Stimulated activated CD4-positive, alpha-beta T cell treated with anti-CD3 and anti-CD28 coated beads, Interleukin-12 subunit alpha, Interleukin-12 subunit beta, amount 100 ng/mL, for 48 hours (primary cell): ENCODE results near the gene KLF11.

Experiments used
- DNase-seq, 3 donors: peaks; one replicate each; pipeline ENCODE4 v3.0.0-alpha.2; 2020; ENCODE audit warnings: low read depth in 2 of 3, low spot score in 1 of 3

KLF11 gene

DNA sequence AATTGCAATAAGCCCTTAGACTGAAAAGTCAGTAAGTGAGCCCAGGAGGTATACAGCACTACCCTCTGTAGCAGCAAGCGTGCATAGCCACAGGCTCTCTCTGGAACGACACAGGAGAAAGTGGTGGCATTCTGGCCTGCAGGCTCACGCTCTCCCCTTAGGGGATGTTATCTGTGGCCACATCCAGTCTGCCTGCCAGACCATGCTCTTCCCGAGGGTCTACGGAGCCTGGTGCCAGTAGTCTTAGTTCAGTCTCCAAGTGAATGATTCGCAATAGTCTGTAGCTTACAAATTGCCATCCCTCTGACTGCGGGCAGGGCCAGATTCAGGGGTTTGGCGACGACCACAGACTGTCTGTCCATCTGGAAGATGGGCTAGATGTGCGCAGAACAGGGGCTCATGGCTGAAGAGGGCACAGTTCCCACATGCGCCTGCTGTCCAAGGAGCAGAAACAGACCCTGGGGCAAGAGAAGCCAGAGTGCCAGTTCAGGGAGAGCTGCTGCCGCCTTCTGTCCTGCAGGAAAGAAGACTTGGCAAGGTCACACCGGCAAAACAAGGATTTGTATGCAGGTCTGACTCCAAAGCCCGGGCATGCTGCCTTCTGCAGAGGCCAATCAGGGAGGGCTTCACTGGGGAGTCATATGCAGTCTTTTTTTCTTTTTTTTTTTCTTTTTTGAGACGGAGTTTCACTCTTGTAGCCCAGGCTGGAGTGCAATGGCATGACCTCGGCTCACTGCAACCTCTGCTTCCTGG is 3.5 kb upstream of the KLF11 start:
- DNase-seq: no peak

DNA sequence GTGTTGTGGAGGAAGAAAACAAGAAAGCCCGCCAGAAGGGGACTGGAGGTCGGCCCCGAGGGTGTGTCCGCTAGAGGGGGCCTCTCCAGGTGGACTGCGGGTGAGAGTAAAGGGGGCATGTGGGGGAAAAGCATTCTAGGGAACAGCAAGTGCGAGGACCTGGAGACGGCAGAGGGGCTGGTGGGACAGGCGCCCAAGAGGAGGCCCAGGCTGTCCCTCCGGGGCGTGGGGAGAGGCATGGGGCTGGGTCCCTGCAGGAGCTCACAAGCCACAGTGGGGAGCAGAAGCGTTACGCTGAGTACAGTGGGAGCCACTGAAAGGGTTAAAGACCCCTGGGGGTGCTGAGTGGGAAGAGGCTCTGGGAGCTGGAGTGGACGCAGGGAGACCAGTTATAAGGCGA is 1.6 kb upstream of the KLF11 start:
- DNase-seq: no peak

DNA sequence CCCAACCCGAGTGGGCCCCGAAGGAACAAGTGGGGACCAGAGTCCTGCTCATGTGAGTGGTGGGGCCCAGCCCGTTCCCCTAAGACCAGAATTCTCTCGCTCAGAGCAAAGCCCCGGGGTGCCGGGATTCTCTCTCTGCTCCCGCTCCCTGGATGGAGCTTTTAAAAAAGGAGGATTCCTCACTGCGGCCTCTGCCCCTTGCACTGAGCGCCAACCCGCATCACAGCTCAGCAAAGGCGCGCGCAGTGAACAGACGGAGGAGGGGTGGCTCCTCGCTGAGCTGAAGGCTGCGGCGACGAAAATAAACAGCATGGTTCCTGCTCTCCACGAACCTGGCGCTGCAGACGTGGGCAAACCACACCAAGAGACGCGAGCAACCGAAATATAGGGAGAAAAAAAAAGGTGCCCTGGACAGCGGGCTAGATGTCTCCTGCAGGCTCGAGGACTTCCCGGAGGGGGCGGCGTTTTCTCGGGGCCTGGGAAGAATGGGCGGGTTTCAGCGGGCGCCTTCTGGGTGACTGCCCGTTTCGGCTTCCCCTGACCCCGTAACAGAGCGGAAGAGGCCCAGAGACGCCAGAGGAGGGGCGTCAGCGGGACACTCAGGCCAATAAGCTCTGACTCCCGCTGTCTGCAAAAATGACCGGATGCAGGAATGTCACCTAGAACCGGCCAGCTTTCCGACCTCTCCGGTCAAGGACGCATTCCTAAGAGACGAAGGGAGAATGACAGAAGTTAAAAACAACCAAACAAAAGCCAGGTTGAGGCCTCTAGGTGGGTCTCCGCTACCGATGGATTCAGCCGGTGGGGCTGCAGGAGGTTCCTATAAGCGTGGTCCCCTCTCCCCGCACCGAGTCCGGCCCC is 819 bp upstream of the KLF11 start:
- peak in 1 of 3 donors; percentile 9 for DNase-seq

DNA sequence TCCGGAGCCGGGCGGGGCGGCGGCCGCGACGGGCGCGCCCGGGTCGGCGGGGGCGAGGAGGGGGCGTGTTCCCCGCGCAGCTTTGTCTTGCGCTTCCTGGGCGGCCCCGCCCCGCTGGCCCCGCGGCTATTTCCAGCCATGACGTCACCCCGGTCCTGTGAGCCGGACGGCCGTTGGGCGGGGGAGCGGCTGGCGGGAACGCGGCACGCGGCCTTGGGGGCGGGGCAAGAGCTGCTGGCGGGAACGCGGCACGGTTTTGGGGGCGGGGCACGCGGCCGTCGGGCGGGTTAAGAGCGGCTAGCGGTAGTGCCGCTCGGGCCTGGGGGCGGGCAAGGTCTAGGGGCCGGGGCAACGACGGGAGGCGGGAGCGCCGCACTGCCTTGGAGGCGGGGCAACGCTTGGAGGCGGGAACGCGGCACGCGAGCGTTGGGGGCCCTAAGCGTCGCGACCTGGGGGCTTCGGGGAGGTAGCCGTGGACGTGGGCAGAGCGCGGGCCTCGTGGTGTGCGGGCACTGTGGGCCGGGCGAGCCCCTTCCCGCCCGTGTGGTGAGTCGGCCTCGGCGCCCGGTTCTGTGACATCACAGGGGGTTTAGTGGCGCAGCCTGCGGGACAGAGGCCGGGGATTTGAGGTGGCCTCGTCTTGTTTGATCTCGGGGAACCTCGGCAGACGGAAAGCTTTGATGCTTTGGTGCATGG is 704 bp downstream of the KLF11 start:
- peak; percentile 84 to 94 (median 85) for DNase-seq

DNA sequence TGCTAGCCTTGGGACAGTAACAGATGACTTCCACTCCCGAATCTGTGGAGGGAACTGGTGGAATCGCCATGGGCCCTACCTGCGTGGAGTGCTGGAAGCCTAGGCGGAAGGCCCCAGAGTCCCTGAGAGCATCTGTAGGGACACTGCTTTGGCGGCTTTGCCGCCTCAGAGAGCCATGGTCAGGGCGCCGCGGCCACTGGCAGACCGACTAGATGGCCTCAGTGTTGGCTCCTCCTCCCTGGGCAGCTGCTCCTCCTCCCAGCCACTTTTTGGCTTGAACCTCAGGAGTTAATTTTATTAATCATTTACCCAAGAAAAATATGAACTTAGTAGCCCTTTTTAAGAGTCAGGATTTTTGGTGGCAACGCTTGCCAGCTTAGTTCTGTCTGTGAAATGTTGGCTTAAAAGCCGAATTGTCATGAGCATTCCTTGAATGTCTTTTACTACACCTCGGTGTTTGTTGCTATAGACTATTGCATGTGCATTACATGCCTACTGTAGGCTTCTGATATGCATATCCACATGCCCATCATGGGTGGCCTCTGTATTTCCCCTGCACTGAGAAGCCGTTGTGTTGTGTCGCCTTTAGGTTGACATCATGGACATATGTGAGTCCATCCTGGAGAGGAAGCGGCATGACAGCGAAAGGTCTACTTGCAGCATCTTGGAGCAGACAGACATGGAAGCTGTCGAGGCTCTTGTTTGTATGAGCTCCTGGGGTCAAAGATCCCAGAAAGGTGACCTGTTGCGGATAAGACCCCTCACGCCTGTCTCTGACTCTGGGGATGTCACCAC is 2.4 kb downstream of the KLF11 start:
- DNase-seq: no peak

DNA sequence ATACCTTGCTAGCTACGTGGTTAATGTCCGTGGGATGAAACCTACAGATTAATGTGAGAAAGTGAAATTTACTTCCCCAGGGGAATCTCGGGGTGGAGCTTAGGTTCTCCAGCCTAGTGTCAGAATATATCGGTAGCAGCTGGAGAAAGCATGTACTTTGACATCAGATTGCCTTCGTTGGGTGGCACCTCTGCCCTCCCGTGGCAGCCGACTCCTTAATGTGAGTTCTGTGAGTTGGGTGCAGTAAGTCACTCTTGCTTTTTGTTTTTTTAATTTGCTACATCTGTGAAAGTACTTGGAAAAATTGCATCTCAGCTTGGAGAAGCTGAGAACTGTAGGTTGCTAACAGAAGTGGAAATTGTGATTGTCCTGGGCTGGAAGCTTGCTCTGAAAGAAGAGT is 3.6 kb downstream of the KLF11 start:
- no peak for DNase-seq

DNA sequence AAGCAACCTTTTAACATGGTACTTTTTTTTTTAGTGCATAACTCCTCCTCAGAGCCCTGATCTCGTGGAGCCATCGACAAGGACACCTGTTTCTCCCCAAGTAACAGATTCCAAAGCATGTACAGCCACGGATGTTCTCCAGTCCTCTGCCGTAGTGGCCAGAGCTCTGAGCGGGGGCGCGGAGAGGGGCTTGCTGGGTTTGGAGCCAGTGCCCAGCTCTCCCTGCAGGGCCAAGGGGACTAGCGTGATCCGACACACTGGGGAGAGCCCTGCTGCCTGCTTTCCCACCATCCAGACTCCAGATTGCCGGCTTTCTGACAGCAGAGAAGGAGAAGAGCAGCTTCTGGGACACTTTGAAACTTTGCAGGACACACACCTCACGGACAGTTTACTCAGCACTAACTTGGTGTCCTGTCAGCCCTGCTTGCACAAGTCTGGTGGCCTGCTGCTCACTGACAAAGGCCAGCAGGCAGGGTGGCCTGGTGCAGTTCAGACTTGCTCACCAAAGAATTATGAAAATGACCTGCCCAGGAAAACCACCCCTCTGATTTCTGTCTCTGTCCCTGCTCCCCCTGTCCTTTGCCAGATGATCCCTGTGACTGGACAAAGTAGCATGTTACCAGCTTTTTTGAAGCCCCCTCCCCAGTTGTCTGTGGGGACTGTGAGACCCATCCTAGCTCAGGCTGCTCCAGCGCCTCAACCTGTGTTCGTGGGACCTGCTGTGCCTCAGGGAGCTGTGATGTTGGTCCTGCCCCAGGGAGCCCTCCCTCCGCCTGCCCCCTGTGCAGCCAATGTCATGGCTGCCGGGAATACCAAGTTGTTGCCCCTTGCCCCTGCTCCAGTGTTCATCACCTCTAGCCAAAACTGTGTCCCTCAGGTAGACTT is 4.5 kb downstream of the KLF11 start:
- no peak for DNase-seq

DNA sequence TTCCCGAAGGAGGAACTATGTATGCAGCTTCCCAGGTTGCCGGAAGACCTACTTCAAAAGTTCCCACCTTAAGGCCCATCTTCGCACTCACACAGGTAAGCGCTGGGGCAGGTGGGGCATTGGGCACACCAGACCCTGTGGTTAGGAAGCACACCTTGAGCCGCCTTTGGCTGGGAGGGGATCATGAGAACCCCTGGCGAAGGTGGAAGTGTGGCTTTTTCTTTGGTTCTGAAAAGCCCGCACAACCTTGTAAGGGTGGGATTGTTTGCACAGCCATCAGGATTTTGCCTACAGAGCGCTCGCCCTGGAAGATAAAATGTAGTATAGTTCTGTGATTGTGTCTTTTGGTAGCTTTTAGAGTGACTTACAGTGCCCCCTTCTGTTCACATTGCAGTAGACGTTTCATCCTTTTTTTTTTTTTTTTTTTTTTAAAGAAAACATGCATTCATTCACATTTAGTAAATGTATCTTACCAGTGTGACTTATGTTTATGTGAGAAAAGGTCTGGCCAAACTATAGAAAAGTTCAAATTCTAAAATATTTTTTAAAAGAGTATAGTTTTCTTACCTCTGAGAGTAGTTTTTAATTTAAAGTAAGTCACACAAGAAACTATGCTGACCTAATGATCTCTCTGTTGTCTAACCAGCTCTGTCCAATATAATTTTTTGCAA is 5.3 kb downstream of the KLF11 start:
- DNase-seq: no peak

DNA sequence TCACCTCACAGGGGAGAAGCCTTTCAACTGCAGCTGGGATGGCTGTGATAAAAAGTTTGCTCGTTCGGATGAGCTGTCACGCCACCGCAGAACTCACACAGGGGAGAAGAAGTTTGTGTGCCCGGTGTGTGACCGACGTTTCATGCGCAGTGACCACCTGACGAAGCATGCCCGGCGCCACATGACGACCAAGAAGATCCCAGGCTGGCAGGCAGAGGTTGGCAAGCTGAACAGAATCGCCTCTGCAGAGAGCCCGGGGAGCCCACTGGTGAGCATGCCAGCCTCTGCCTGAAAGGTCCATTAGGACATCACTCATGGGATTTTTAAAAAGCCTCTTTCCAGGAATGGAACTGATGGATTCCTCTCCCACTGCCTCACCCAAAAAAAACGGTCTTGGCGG is 8.9 kb downstream of the KLF11 start:
- no peak for DNase-seq

DNA sequence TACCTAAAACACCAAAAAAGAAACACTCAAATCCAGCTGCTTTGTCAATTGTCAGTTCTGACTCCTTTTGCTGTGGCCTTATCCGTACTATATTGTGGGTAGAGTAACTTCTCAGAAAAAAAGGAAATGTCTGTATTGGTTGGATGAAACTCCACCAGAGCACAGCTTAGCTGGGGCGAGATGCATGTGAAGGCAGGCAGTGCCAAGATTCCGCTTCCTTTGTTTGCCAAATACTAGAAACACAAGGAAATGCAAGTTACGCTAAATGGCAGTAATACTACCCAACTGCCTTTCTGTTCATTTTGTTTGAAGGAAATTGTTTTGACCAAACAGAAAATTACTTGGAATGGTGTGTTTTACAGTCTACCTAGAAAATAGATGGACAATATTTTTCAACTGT is 10.0 kb downstream of the KLF11 start:
- no peak for DNase-seq

DNA sequence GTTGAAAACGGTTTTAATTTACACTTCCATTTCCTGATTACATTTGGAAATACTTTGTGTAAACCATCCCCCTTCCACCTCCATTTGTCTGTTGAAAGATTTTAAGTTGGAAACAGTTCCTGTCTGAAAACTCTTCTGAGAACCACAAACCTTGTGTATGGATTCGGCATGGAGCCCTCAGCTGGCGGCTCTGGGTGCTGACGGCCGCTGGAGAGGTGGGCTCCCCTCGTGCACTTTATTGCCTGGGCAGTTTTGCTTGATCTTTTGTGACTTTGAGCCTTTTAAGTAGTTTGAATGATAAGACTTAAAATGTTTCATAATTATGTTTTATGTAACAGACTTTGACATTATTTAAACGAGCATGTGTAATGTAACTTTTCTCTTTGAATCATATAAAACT is 11.1 kb downstream of the KLF11 start:
- no peak for DNase-seq

DNA sequence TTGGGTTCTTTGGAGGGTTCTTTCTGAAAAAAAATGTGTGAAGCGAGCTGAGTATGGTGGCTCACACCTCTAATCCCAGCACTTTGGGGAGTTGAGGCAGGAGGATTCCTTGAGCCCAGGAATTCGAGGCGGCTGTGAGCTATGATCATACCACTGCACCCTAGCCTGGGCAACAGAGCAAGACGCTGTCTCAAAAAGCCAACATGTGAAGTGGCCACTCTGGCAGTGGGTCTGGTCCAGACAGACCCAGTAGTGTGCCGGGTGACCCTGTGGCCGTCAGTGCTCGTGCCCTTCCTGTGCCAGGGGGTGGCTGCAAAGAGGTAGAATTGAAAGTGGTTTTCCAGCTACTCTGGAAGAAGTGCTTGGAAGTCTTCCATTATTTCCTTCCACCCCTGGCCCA is 11.6 kb downstream of the KLF11 start:
- DNase-seq: no peak

DNA sequence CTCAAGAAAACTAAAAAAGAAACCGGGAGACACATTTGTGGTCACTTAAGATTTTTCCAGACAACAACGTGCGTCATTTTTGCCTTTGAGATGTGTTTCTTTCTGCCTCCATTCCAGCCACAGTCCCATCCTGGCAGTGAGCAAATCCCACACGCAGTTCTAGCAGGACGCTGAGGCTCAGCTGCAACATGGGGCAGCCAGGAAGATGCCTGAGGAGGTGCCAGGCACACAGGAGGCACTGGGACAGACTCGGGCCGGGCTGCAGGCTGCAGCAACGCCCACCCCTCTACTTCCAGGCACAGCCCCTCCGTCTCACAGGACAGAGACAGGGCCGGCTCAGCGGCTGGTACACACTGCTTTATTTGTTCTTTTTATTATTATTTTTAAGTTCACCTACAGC is 13.1 kb downstream of the KLF11 start:
- no peak for DNase-seq

DNA sequence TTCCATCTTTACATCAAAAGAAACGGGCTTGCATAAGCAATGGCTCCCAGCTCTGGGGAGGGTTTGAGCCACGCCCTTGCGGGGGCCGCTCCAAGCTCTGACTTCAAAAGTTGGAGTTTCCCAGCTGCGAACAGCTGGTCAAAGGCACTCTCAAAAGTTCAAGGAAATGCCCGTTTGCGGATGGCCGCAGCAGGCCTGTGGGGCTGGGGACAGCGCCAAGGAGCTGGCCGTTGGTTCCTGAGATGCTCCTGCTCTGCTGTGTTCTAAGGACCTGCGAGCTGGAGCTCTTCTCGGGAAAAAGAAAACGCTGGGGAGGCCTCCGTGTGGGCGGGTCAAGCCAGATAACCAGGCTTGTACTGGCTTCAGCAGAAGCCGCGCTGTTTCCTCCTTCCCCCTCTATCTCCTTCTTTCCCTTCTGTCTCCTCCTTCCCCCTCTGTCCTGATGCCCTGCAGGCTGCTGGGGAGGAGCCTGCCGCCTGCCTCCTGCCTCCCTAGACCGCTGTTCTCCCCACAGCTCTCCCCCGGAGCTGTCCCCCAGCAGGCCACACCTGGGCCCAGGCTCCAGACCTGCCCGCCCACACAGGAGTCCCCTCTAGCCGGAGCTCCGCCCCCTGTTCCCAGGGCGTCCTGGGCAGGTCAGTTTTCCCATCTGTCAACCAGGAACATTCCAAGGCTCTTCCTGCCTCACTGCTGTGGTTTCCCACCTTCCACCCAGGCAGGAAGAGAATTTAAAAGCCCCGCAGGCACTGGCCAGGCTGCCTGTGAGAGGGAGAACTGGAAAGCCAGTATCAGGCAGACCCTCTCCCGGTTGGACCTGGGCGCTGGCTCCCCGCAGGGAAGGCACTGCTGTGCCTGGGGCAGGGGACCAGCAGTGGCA is 14.1 kb downstream of the KLF11 start:
- DNase-seq: no peak

DNA sequence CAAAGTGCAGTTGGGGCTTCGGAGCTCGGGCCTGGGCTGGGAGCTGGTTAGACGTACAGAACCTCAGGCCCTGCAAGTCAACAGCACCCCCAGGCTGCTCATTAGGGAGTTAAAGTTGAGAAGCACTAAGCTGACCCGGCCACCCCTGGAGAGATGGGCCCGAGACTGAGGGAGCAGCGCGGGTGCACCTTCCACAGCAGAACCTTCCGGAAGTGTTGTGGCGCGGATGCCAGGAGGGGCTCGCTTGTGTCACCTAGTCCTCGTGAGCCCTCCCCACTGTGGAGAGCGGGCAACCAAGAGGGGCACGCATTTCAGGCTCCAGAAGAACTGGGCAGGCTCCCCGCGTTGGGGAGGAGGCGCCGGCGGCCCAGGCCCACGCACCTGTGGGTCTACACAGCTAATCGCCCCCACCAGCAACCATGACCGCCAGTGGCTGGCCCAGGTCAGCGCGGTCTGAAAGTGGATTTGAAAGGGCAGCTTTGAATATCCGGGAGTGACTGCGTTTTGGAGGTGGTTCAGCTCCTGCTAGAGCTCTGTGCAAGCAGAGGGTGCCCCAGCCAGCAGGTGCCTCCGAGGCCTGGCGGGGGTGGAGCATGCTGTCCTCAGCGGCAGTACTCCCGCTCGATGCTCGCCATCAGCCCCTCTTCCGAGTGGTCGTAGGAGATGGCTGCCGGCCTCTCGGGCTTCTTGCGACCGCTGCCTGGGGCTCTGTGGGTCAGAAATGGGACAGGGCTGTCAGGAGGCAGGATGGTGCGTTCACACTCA is 15.1 kb downstream of the KLF11 start:
- DNase-seq: no peak

DNA sequence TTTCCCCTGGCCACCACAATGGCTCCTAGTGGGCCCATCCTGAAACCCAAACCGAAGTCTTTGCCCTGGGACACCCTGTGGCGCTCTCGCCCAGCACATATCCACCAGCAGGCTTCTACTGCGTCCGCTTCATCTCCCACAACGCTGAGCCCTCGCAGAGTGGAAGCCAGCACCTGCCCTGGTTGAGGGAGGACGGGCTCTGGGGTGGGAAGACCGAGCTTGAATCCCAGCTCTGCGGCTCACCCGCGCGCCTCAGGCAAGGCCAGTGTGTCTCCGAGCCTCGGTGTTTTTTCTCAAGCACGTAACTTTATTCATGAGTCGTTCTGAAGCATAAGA is 15.6 kb downstream of the KLF11 start:
- DNase-seq: no peak

DNA sequence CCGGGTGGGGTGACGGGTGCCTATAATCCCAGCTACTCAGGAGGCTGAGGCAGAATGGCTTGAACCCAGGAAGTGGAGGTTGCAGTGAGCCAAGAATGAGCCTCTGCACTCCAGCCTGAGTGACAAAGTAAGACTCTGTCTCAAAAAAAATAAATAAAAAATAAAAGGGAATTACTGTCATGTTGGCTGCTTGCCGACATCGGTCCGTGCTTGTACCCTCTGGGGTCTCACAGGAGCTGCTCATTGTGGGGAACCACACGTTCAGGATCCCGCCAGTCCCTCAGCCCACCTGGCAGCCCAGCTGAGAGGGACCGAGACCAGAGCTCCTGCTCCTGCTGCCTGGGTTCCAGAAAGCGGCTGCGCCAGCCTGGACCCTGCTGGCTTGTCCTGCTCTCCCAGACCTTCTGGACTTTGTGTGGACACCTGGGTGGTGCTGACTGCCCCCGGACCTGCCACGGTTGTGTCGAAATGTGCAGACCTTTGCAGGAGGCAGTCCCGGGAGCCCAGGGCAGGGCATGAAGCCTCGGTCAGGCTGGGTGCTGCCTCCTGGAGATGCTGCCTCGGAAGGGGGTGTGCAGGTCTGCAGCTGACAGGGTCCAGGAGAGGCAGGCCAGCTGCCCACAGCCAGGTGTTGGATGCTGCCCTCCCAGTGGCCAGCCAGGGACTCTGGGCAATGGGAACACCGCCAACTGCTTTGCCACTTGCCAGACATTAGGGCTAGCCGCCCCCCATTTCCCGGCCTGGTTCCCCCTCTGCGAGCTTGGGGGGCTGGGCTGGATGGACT is 16.4 kb downstream of the KLF11 start:
- DNase-seq: no peak
